ENCODE results near the gene KIF26B.

DNA sequence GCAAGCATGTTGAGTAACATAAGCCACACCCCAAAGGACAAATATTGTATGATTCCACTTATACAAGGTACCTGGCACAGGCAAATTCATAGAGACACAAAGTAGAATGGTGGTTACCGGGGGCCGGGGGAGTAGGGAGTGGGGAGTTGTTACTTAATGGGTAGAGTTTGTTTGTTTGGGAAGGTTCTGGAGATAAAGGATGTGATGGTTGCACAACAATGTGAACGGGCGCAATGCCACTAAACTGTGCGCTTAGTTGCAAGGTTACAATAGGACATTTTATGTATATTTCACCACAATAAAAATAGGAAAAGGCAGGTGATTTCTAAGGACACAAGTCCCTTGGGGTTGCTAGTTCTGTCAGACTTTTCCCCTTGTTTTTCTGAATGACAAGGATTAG, 516.6 kb downstream of the KIF26B start:
- TF ChIP-seq, protein P1, sequence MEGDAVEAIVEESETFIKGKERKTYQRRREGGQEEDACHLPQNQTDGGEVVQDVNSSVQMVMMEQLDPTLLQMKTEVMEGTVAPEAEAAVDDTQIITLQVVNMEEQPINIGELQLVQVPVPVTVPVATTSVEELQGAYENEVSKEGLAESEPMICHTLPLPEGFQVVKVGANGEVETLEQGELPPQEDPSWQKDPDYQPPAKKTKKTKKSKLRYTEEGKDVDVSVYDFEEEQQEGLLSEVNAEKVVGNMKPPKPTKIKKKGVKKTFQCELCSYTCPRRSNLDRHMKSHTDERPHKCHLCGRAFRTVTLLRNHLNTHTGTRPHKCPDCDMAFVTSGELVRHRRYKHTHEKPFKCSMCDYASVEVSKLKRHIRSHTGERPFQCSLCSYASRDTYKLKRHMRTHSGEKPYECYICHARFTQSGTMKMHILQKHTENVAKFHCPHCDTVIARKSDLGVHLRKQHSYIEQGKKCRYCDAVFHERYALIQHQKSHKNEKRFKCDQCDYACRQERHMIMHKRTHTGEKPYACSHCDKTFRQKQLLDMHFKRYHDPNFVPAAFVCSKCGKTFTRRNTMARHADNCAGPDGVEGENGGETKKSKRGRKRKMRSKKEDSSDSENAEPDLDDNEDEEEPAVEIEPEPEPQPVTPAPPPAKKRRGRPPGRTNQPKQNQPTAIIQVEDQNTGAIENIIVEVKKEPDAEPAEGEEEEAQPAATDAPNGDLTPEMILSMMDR (IDR thresholded peaks at IDR 0.05; ENCODE audit: insufficient read depth, low read length, poor library complexity, severe bottlenecking), result no peak
- TF ChIP-seq EZH2phosphoT487 (conservative IDR thresholded peaks at IDR 0.05; ENCODE audit: low read length), result no peak

Data from SU-DHL-6 (cell line).